SK-N-SH treated with all-trans-retinoic acid at 6 μM for 48 hours (cell line): ENCODE measurements around the gene WDR7.

Source experiments
- ARNTL ChIP-seq: fragments of 450-650 bp; formaldehyde crosslinking; IDR thresholded peaks from 2 replicates; pipeline ENCODE4 v1.5.0; 2020; ENCODE audit warnings: low read depth, mild to moderate bottlenecking, moderate library complexity, borderline replicate concordance
- CSDC2 ChIP-seq: fragments of 250-450 bp; sonication (Bioruptor Pico); IDR thresholded peaks from 2 replicates; pipeline ENCODE4 v1.5.0; 2020; ENCODE audit warnings: mild to moderate bottlenecking, moderate library complexity
- CSRNP3 ChIP-seq: fragments of 250-450 bp; sonication (Bioruptor Pico); IDR thresholded peaks from 2 replicates; pipeline ENCODE4 v1.5.1; 2021; ENCODE audit warnings: mild to moderate bottlenecking, moderate library complexity
- SNAI2 ChIP-seq: fragments of 250-450 bp; sonication (Bioruptor Pico); IDR thresholded peaks from 2 replicates; pipeline ENCODE4 v1.5.0; 2020; ENCODE audit warnings: mild to moderate bottlenecking, moderate library complexity
- TCF4 ChIP-seq: fragments of 250-450 bp; sonication (Bioruptor Pico); IDR thresholded peaks from 2 replicates; pipeline ENCODE4 v1.8.0; 2021; ENCODE audit warnings: mild to moderate bottlenecking, moderate library complexity, borderline replicate concordance
- TOX ChIP-seq: fragments of 250-450 bp; sonication (Bioruptor Pico); IDR thresholded peaks from 2 replicates; pipeline ENCODE4 v1.8.0; 2021; ENCODE audit warnings: mild to moderate bottlenecking, moderate library complexity, borderline replicate concordance
- ZFP30 ChIP-seq: fragments of 450-650 bp; formaldehyde crosslinking; IDR thresholded peaks from 2 replicates; pipeline ENCODE4 v1.5.0; 2022; ENCODE audit warnings: mild to moderate bottlenecking, moderate library complexity
- ZNF8 ChIP-seq: fragments of 450-650 bp; formaldehyde crosslinking; IDR thresholded peaks from 2 replicates; pipeline ENCODE4 v1.5.0; 2020; ENCODE audit warnings: mild to moderate bottlenecking, moderate library complexity
- TF ChIP-seq, protein P1 (sequence below): fragments of 250-450 bp; sonication (Bioruptor Pico); IDR thresholded peaks from 2 replicates; pipeline ENCODE4 v1.8.0; 2020; ENCODE audit warnings: mild to moderate bottlenecking, moderate library complexity, borderline replicate concordance

- TF ChIP-seq, protein P1, sequence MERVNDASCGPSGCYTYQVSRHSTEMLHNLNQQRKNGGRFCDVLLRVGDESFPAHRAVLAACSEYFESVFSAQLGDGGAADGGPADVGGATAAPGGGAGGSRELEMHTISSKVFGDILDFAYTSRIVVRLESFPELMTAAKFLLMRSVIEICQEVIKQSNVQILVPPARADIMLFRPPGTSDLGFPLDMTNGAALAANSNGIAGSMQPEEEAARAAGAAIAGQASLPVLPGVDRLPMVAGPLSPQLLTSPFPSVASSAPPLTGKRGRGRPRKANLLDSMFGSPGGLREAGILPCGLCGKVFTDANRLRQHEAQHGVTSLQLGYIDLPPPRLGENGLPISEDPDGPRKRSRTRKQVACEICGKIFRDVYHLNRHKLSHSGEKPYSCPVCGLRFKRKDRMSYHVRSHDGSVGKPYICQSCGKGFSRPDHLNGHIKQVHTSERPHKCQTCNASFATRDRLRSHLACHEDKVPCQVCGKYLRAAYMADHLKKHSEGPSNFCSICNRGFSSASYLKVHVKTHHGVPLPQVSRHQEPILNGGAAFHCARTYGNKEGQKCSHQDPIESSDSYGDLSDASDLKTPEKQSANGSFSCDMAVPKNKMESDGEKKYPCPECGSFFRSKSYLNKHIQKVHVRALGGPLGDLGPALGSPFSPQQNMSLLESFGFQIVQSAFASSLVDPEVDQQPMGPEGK (CRISPR knock-in tag): no peak
- TF ChIP-seq CSRNP3 (CRISPR knock-in tag) (no peak), SNAI2 (CRISPR knock-in tag) (no peak), ZNF8 (CRISPR knock-in tag) (no peak), TCF4 (no peak), ARNTL (CRISPR knock-in tag) (no peak), TOX (no peak), ZFP30 (CRISPR knock-in tag) (no peak), CSDC2 (CRISPR knock-in tag) (no peak)
Observed at GRCh38 chr18:57040175-57040574, 389.0 kb downstream of the WDR7 start.
